GM18526 (cell line): ENCODE measurements around the gene LRCOL1.

Source experiments
- POLR2A ChIP-seq: IDR thresholded peaks from 3 replicates; pipeline ENCODE4 v1.6.1; 2011; ENCODE audit not compliant: insufficient read length; ENCODE audit errors: extremely low read depth

LRCOL1 gene

DNA sequence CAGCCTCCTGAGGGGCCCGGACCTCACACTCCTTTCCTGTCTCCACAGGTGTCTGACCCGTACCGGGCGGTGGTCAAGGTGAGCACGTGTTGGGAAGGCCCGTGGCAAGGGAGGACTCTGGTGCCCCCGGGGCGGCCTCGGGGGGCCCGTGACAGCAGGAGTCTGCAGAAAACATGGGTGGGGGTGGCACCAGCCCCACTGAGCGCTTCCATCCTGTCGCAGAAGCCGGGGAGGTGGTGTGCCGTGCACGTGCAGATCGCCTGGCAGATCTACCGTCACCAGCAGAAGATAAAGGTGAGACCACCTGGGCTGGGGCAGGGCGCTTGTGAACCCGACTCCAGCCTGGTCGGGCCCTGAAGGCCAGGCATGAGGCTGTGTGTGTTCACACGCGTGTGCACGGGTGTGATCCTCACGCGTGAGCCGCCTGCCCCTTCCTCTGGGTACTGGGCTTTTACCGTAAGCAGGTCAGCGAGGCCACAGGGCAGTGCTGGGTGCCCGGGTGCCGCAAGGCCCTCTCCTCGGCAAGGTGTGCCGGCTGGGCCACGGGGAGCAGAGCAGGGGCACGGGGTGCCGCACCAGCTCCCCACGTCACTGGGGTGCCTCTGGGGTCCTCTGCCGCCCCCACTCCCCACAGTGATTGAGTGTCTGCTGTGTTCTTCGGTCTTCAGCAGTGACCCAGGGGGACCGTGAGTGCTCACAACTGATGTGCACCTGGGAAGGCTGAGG is 35.9 kb downstream of the LRCOL1 start:
- TF ChIP-seq POLR2A = no peak

DNA sequence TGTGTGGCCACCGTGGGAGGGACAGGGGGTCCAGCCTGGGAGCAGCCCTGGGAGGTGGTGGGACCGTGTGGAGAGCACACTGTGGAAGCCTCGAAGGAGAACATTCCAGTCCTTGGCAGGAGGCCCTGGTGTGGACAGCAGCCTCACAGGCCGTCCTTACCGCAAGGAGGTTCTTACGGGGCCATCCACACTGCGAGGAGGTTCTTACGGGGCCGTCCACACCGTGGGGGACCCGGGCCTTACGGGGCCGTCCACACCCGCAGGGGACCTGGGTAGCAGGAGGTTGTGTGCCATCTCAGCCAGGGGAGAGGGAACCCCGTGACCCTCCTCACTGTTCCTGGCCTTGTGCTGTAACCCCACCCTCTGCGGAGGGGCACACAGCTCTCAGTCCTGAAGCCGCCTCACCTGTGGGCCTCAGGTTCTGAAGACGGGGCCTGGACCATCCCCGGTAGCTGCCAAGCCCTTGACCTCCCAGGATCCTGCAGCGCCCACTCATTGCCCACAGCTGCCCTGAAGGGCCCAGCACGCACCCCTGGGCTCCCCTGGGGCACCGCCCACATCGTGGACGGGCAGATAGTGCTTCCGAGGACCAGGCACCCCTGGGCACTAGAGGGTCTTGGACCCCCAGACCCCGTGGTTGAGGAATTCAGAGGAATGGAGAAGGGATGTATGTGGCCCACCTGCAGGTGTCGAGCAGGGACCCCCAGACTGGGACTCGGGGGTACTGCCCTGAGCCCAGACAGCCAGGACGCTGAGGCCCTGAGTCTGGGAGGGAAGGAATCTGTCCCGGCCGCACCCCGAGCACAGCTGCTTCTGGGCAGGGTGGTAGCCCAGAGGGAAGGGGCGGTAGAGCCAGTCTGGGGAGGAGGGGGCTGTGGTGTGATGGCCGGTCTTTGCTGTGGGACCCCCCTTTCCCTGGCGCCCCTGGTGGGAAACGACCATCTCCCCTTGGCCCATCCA is 37.3 kb downstream of the LRCOL1 start:
- no peak for TF ChIP-seq POLR2A

DNA sequence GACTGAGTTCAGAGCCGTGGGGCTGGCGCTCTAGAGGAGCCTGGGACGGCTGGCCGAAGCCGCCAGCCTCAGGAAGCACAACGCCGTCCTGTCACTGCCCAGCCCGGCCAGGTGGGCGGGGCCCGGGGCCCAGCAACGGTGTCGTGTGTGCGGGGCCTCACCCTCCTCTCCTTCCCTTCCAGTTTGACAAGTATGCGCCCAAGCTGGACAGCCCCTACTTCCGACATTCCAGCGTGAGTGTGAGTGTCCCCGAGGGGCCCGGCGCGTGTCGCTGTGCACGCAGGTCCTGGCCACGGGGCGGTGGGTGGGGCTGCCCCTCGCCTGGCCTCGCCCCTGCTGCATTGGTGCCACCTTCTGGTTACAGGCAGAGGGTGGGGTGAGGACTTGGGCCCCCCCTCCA is 38.3 kb downstream of the LRCOL1 start:
- no peak for TF ChIP-seq POLR2A

DNA sequence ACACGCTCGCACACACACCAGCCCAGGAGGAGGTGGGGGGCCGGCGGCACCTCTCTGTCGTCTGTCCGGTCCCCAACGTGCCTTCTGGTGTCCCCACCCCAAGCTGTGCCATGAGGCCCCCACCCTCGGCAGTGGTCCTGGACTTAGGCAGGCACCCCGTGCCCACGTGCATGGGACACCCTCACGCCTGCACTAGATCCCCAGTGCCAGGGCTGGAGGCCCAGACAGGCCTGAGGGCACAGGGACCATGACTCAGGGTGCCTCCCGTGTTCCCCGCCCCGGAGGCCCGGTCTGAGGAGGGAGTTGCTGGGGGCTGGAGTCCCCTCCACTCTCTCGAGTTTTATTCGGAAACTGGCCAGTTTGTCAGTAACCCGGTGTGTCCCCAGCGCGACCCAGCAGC is 38.8 kb downstream of the LRCOL1 start:
- TF ChIP-seq POLR2A = no peak

DNA sequence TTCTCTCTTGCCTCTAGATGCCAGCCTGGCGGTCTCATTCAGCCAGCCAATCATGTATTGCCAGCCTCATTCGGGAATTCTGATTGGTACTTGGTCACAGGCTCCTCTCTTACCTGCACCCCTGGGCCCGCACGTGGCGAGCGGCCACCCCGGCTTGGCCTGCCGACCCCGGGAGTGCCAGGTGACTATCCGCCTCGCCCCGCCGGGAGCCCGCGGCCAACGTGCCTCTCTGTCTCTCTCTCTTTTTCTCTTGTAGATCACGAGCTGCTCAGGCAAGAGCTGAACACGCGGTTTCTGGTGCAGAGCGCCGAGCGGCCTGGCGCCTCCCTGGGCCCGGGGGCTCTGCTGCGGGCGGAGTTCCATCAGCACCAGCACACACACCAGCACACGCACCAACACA is 39.3 kb downstream of the LRCOL1 start:
- no peak for TF ChIP-seq POLR2A

DNA sequence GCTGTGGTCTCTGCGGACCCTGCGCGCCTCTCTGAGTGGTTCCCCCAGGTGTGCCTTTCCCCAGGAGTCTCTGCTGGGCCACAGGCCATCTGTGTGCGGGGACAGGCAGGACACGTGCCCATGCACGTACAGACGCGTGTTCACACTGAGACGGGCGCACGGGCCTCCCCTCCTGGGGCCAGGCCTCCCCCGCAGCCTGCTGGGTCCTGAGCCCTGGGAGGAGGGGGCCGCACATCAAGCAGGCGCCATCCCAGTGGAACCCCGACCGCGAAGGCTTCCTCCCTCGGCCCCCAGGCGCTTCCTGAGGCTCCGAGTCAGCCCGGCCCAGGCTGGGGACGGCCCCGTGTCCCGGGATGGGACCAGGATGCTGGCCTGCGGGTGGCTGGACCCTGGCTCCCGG is 39.7 kb downstream of the LRCOL1 start:
- TF ChIP-seq POLR2A = no peak

DNA sequence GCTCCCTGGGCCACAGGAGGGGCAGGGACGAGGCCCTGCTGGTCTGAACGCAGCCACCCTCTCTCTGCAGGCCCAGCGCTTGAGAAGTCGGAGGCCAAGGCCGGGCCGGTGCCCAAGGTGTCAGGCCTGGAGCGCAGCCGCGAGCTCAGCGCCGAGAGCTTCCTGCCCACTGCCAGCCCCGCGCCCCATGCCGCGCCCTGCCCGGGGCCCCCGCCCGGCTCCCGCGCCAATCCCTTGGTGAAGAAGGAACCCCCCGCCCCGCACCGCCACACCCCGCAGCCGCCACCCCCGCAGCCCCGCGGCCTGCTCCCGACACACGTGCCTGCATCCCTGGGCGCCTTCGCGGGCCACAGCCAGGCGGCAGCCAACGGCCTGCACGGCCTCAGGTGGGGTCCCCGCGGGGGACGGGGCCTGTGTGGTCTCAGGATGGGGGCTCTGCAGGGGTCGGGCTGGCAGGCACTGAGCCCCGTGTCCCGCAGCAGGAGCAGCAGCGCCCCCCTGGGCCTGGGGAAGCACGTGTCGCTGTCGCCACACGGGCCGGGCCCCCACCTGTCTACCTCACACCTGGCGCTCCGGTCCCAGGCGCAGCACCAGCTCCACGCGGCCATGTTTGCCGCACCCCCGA is 40.4 kb downstream of the LRCOL1 start:
- TF ChIP-seq POLR2A = no peak

DNA sequence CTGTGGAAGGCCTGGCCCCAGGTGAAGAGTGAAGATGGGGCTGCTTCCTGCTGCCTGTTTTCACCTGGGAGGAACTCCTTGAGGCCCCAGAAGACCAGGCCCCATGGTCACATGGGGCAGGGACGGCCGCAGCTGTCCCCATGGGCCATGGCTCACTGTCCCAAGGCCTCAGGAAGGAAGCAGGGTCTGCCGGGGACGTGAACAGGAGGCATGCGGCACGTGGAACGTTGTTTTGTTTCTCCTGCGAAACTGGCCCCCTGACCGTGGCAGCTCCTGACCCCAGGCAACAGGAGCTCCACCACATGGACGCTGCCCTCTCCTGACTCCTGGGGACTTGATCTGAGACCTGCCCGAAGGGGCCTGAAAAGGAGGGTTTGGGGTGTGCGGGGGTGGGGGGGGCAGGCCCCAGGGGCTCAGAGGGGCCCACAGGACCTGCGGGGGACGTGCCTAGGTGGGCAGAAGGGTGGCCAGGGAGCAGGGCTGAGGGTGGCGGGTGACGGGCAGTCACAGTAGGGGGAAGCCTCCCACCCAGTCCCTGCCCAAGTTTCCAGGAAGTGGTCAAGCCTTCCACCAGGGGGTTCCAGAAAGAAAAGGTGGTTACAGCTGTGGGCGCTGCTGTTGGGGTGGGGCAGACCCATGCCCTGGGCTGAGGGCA is 41.4 kb downstream of the LRCOL1 start:
- TF ChIP-seq POLR2A = no peak

DNA sequence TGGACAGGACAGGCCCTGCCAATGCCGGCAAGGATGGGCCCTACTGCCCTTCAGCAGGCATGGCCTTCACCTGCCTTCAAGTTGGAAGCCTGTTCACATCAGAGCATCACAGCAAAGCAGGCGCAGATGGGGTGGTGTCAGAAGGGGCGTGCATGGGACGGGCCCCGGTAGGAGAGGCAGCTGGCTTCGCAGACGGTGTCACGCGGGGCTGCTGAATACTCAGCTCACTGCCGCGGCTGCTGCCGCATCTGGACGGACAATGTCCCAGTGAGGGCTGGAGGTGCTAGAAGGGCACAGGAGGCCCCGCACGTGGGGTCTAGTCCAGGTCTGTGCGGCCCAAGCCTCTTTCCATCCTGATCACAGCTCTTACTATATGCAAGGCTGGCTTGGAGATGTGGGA is 42.1 kb downstream of the LRCOL1 start:
- no peak for TF ChIP-seq POLR2A

DNA sequence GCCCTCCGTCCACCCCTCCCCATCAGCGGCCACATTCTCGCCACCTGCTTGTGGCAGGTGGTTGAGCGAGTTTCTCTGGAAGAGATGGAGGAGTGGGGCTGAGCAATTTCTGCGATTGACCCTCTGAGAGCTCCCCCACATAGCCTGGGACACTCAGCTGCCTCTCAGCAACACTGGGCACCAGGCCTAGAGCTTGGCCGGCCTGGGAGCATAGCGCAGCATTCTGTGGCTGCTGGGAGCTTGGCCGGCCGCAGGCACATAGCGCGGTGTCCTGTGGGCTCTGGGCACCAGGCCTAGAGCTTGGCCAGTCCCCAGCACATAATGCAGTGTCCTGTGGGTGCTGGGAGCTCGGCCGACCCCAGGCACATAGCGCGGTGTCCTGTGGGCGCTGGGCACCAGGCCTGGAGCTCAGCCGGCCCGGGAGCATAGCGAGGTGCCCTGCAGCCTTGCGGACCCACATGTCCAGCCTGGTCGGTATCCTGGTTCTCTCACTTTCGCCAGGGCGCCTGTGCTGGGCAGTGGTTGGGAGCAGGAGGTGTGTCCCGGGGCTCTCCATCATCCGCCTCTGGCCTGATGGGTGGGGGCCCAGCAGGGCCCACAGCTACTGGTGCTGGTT is 43.8 kb downstream of the LRCOL1 start:
- no peak for TF ChIP-seq POLR2A

DNA sequence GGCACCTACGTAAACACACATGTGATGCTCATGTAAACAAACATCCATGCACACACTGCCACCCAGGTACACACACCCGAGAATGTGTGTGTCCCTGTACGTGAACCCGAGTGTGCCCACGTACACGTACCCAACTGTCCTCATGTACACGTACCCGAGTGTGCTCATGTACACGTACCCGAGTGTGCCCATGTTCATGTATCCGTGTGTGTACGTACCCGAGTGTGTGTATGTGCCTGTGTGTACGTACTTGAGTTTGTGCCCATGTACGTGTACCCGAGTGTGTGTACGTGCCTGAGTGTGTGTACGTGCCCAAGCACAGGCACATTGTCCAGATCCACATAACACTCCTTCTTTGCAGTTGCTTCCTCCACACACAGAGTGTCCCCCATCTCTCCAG is 45.0 kb downstream of the LRCOL1 start:
- TF ChIP-seq POLR2A = no peak

DNA sequence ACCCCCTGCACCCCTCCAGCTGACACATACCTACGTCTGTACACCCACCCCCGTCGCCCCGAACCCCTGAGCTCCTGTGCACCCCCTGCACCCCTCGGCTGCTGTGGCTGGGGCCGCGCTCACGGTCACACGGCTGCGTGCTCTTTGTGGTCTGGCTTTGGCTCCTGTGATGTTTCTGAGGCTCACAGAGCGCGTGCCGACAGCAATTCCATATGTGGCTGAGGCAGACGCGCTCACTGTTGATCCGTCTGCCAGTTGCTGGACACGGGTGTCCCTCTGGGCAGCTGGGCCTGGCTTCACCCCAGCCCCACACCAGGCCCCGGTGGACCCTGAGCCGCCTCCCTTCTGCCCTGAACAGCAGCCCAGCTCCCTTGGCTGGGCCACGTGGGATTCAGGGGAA is 46.5 kb downstream of the LRCOL1 start:
- TF ChIP-seq POLR2A = no peak

DNA sequence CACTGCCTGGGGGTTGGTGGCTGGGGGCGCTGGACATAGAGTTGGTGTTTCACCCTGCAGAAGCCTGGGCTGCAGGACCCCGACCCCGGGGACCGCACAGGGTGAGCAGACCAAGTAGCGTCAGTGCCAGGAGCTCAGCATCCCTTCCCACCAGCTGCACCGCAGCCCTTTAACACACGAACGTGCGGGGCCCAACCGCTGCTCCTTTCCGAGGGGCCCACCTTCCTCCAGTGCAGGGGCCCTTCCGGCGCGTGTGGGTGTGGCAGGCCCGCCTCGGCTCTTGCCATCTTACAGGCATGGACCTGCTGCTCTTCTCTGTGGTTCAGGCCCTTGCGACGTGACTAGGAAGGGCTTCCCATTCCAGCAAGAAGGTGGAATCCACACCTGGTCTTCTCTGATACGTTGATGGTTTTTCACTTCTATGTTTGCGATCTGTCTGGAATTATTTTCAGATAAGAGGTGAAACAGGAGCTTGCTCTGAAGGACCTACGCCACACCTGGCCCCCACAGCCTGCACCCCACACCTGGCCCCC is 47.8 kb downstream of the LRCOL1 start:
- no peak for TF ChIP-seq POLR2A

DNA sequence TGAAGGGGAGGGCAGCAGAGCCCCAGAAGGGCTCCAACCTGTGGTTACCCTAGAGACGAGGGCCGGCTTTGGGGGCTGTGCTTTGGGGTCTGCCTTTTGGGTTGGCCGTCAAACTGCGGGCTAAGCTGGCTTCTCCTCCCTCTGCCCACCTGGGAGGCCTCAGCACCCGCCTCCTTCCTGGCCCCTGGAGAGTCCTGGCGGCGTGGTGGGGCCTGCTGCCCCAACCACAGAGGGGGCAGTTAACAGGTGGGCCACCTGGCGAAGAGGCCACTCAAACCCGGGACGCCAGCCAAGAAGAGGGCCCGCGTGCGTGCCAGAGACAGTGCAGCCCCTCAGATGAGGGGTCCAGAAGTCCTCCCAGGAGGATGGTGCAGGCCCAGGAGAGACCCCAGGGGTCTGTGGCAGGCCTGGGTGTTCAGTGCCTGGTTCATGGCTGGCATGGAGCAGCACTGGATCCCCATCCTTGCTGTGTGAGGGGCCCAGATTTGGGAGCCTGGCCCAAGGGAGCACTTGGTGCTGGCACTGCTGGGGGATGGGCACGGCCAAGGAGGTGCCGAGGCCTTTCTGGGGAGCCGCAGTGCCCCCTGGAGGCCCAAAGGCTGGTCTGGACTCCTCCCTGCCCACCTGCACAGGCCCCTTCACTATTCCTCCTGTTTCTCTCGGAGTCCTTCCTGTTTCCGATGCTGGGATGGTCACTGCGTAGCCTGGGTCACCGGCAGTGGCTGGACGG is 48.8 kb downstream of the LRCOL1 start:
- TF ChIP-seq POLR2A = no peak
